ENCODE data around the gene MBOAT1.

DNA sequence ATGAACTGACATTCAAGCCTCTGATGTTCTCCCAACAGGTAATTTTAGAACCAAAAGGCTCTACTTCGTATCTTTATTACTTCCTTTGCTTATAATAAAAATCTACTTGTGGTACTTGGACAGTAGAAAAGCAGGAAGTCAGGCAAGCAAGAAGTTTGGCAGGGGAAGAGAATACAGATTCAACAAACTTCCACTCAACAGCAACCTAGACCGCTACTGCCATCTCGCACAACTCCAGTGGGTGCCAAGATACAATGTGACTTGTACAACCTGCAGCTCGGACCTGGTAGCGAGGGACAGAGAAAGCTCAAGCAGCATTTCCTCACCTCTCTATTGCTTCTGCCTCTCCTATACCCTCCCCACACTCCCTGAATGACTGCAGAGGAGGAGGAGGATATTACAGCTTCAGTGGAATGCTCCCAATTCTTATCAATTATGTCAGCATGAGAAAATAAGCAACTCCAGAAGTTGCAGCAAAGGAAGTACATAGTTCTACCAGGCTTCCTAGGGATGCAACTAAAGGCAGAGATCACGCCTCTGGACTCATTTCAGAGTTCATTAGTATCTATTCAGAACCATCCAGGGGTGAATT, 76.5 kb downstream of the MBOAT1 start:
- TF ChIP-seq, protein P1, sequence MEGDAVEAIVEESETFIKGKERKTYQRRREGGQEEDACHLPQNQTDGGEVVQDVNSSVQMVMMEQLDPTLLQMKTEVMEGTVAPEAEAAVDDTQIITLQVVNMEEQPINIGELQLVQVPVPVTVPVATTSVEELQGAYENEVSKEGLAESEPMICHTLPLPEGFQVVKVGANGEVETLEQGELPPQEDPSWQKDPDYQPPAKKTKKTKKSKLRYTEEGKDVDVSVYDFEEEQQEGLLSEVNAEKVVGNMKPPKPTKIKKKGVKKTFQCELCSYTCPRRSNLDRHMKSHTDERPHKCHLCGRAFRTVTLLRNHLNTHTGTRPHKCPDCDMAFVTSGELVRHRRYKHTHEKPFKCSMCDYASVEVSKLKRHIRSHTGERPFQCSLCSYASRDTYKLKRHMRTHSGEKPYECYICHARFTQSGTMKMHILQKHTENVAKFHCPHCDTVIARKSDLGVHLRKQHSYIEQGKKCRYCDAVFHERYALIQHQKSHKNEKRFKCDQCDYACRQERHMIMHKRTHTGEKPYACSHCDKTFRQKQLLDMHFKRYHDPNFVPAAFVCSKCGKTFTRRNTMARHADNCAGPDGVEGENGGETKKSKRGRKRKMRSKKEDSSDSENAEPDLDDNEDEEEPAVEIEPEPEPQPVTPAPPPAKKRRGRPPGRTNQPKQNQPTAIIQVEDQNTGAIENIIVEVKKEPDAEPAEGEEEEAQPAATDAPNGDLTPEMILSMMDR (conservative IDR thresholded peaks at IDR 0.05; ENCODE audit: low read length): no peak
- TF ChIP-seq EZH2phosphoT487 (IDR thresholded peaks at IDR 0.05; ENCODE audit: borderline replicate concordance, low read depth, low read length): no peak
